SK-N-MC (cell line): Measurements from ENCODE around the gene PDZD4.

Experiments
- EZH2 ChIP-seq: fragments of 200-600 bp; sonication (generic); IDR thresholded peaks from one replicate; pipeline ENCODE4 v1.6.1; 2017; ENCODE audit warnings: antibody characterized with exemption
- POLR2AphosphoS5 ChIP-seq: IDR thresholded peaks from 2 replicates; pipeline ENCODE4 v1.6.1; 2012; ENCODE audit warnings: mild to moderate bottlenecking, low read depth, low read length, borderline replicate concordance

DNA sequence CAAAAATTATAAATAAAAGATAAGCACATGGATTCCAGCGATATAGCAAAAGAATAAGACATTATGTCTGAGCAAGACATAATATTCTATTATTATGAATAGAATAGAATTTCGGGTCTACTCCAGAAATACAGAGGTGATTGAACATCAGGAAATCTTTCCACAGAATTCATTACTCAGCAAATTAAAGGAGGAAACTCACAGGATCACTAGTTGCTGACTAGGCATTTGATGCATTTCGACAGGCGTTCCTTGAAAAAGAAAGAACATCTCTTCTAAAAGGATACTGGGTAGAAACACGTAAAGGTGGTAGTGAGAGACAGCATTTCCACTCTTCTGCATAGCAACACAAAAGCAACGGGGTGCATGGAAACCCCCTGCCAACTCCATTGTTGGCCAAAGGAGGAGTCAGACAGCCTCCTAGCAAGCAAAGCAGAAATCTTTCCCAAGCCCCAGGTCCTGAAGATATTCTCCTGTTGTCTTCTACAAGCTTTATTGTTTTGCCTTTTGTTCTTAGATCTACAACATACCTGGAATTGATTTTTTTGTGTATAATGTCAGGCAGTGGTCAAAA is 14.3 kb upstream of the PDZD4 start:
- TF ChIP-seq EZH2 = no peak
- no peak for TF ChIP-seq POLR2AphosphoS5
